Gastrocnemius medialis (tissue), 4 donors: ENCODE measurements around the gene TBC1D5.

Experiments used
- CTCF ChIP-seq, 5 experiments: fragments of 450-650 bp in 3 of 5; fragments of 200-600 bp in 2 of 5; sonication (generic) in 2 of 5; IDR thresholded peaks in 4 of 5; conservative IDR thresholded peaks in 1 of 5; 1 replicate in 4 of 5; 2 replicates in 1 of 5; pipeline ENCODE4 v1.5.1; 2016 to 2019; ENCODE audit warnings: antibody characterized with exemption in 5 of 5, mild to moderate bottlenecking in 3 of 5, moderate library complexity in 3 of 5
- POLR2A ChIP-seq, 2 donors: fragments of 450-650 bp; IDR thresholded peaks; one replicate each; pipeline ENCODE4 v1.6.1; 2017; ENCODE audit warnings: antibody characterized with exemption in 2 of 2, mild to moderate bottlenecking in 2 of 2, moderate library complexity in 2 of 2

DNA sequence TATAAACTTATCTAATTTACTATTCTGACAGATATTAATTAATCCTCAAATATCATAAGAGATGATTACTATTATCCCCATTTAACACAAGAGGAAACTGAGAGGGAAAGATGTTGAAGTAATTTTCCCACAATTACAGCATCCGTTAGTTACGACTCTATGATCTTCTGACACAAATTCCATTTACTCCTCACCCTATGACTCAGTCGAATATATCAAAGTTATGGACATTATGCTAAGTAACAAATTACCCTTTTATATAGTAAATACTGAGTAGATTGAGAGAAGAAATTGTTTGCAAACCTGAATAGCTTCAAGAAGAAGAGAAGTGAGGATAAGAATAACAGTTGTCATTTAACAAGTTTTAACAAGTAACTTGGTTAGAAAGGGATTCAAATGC, 340.0 kb downstream of the TBC1D5 start:
- TF ChIP-seq POLR2A (IDR thresholded peaks at IDR 0.05), result no peak
- TF ChIP-seq CTCF (IDR thresholded peaks at IDR 0.05 in 4 of 5, conservative IDR thresholded peaks at IDR 0.05 in 1 of 5), result no peak
